ENCODE measurements around the gene TBC1D5.

DNA sequence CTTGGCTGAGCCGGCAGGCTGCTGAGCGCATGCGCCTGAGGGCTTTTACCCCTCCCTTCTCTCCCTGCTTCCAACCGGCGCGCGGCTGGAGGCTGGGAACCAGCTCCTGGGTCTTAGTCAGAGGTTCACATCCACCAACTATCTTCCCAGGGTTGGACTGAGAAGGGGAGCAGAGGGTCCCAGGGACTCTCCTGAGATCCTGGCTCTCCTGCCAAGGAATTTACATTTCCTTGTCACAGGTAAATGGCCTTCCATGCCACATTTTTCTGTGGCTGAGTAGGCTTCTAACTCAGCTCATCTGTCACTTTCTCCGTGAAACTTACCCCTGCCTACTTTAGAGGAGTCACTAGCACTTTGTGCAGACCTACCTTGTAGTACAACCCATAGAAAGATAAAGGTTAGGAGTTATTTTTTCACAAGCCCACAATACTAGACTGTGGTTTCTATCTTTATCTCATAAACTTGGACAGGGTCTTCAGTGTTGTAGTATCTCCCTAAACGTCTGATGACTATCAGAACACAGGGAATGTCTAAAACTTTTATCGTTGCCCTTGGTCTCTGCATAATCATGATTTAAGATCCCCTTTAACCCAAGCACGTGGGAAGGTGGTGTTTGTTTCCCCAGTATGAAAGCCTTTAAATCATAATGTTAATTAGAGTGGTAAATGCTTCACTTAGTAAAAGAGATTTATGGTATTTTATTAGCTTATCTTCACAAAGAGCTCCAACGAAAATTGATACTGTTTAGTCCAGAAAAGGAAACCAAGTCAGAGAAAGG lies 638 bp upstream of the TBC1D5 start:
- TF ChIP-seq, protein P1, sequence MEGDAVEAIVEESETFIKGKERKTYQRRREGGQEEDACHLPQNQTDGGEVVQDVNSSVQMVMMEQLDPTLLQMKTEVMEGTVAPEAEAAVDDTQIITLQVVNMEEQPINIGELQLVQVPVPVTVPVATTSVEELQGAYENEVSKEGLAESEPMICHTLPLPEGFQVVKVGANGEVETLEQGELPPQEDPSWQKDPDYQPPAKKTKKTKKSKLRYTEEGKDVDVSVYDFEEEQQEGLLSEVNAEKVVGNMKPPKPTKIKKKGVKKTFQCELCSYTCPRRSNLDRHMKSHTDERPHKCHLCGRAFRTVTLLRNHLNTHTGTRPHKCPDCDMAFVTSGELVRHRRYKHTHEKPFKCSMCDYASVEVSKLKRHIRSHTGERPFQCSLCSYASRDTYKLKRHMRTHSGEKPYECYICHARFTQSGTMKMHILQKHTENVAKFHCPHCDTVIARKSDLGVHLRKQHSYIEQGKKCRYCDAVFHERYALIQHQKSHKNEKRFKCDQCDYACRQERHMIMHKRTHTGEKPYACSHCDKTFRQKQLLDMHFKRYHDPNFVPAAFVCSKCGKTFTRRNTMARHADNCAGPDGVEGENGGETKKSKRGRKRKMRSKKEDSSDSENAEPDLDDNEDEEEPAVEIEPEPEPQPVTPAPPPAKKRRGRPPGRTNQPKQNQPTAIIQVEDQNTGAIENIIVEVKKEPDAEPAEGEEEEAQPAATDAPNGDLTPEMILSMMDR (conservative IDR thresholded peaks at IDR 0.05; ENCODE audit: low read length): no peak
- TF ChIP-seq EZH2phosphoT487 (IDR thresholded peaks at IDR 0.05; ENCODE audit: borderline replicate concordance): no peak

Data from Loucy (cell line).